RPMI8226 (cell line): Measurements from ENCODE around the gene WNT5A.

ENCODE experiments used
- DNase-seq: peaks from one replicate; pipeline ENCODE4 v3.0.0-alpha.2; 2015

The WNT5A gene

DNA sequence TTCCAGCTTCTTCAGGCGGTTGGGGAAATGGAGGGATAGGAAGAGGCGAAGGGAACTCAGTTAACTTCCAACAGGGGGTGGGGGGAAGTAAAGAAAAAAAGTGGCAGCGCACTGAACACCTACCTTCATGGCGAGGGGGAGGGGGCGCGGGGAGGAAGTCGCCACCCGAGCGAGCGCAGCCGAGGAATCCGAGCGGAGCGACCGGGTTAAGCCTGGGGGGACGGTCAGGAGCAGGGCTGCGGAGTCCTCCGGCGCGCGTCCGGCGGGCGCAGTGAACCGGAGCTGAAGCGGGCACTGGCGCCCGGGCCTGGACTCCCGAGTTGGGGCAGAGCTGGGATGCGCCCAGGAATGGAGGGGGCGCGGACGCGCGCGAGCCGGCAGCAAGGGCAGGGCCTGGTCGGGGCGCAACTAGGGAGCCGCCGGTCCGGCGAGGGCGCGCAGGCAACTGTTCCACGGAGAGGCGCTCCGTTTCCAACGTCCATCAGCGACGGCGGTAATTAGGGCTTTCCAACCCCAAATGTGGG is at the start of gene WNT5A:
Gene WNT5A, minus strand, starts transcription at position 450 of the 524 bp plus-strand sequence. Its CDS starts 321 bp downstream, at position 129.
- DNase-seq, result peak; percentile 32

DNA sequence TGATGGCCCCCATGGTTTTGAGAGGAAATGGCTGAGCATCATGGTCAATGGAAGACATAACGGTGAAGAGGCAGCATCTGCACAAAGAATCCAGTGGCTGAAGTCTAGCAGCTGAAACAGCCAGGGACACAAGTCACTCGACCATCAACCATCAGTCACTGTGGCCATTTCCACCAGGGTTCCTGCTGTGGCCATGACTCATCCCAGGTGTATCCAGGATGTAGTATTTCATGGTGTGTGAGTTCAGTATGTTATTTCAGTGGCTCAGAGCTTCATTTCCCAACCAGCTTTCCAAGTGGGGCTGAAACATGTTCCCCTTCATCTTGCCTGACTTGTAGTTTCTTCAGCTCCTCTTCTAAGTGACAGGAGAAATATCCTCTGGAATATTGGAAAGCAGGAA is 47.8 kb upstream of the WNT5A start:
- no peak for DNase-seq

DNA sequence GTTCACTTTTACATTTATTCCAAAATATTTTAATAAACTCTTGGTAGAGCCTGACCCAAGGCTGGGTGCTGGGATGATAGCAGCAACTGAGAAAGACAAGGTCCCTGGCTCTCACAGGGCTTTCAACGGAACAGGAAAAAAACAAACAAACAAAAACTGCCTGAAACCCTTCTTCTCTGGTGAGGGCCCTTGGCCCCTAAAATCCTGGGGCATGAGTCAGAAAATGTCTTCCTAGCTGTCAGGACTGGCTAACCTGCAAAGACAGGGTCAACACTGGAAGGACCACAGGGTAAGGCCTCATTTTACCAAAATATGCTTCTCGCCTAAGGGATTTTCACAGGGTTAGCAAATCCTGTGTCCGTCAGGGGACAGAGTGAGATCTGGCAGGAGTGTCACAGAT is 45.7 kb upstream of the WNT5A start:
- no peak for DNase-seq

DNA sequence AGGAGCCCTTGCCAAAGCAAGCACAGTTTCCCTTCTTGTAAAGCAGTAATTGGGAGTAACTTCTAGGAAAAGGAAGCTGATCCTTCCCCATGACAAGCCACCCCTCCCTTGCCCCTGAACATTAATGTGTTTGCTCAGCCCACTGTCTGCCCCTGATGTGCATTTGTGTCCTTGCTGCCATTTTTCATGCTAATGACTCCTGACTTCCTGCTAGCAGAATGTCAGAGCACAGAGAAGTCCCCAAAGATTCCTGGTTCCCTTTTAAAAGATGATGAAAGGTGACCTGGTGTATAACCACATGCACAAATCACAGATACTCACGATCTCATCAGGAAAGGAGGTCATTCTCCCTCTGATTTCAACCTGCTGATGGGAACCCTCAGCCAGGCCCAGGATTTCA is 44.2 kb upstream of the WNT5A start:
- no peak for DNase-seq

DNA sequence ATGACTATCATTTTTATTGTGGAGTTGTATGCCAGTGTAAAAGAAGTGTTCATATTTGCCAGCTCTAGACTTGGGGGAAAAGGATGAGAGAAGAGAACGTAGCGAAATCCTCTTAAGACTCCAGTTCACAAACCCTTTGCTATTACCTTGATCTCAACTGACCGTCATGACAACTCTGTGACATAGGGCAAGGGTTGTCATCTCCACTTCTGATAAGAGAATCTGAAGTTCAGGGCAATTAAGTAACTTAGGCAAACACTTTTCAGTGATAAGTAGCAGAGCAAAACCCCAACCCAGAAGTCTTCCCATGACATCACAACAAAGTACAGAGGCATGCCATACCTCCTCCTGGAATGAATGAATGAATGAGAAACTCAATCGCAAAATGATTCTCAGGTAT is 40.3 kb upstream of the WNT5A start:
- no peak for DNase-seq

DNA sequence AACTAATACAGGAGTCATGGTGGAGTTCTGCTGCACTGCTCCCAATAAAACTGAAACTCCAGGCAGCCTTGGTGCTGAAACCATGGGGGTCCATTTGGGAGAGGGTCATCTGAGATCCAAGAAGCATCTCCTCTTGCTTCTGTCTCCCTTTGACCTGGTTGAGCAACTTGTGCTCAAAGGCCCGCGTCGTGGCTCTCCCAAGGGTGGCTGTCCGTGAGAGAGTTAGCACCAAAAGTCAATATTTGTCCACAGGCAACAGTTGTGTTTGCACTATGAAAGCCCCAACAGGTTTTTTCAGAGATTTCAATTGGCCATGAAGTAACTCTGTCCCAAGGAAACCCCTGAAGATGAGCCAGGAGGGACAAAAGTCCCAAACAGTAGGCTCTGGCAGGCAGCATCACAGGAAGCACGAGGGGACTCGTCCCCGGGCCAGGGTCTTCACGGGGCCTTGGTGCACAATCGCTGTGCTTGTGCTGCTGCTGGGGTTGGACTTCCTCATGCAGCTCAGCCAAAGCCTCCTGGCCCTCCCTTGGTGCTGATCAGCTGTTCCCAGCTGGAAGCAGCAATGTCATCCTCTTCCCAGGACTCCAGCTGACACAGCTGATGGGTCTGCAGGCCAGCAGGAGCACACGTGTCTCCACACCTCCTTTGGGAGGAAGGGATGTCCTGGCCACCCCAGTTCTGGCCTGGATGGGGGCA is 39.4 kb upstream of the WNT5A start:
- DNase-seq, result no peak

GRCh38 chr3:55525436-55525835 is 38.3 kb upstream of the WNT5A start:
- no peak for DNase-seq

DNA sequence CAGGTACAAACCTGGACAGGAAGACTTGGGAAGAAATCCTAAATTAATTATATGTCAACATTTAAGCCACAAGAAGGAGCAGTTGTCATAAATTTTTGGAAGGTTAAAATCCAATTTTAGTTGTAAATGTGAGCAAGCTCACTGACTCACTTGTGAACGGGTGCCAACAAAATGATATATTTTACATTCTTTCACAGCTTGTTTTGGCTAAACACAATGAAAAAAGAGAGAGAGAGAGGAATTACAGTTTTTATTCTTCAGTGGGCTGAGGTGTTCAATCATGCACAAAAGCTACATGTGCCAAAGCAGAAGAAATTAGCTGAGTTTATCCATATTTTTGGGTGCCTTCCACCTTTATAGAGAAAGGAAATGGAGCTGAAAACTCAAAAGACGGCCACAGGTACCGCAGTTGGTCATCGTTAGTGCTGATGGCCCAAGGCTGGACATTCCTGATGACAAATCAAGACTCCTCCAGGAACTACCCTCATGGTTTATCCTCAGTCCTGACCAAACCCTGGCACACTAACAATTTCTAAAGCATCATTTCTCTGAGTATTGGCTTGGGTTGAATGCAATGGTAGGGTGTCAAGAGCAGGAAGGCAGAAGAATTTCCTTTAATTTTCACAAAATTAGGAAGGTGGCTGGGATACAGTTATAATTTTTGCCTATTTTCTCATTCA is 37.6 kb upstream of the WNT5A start:
- DNase-seq, result no peak

DNA sequence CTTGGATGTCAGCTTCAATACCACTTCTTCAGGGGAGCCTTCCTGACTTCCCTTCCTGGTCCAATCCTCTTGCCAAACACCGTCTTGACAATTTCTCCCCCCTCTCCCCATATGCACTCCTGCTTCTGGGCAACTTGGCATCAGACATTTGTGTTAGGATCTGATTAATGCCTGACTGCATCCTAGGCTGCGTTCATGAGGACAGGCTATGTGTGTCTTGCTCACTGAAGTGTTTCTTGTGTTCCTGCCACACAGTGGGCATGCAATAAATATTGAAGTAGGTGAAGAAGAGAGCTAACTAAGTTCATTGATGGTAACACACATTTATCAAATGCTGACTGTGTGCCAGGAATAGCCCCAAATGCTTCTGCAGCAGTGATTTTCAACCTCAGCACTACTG is 36.4 kb upstream of the WNT5A start:
- DNase-seq, result no peak

DNA sequence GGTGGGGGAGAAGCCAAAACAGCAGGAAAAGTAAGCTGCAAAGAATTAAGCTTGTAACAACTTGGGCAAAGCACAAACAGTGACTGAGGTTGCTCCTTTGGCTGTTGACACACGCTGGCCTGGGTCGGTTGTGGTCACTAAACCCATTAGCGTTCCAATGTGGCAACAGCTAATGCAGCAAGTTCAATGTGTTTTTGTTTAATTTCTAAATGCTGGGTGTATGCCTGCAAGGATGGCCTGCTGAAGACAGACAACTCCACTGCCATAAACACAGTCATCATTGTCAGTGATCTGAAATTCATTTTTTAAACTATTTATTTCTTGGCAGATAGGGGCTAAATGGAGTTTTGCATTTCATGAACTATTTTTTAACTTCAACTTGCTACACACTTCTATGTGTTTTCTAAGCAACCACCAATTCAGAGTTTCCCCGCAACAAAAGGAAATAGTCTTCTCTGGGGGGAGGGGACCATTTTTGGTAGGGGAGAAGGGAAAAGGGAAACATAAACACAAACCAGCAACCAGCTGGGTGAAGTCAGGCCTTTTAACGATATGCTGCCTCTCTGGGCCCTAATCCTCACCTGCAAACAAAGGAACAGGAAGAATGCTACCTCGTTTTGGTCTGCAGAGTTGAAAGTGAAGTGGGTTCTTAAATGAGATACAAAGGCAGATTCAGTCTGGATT is 34.8 kb upstream of the WNT5A start:
- DNase-seq, result peak; percentile 9

- no peak for DNase-seq
Observed at GRCh38 chr3:55521064-55521737, 34.1 kb upstream of the WNT5A start.

DNA sequence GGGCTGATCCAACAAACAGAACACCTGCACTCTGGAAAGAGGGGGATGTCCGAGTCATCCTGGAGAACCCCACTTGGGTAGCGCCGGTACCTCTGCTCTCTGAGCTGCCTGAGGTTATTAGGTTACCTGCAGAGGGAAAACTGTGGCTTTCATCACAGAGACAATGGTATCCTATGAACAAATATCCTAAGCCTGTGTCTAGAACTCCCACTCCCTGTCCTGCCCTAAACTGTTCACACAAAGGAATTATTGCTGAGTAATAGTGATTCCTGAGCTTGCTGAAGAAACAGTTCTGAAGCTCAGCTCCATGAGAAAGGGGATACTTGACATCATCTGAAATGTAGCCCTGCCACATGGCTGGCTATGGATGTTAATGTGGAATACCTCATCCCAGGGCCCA is 31.9 kb upstream of the WNT5A start:
- no peak for DNase-seq

DNA sequence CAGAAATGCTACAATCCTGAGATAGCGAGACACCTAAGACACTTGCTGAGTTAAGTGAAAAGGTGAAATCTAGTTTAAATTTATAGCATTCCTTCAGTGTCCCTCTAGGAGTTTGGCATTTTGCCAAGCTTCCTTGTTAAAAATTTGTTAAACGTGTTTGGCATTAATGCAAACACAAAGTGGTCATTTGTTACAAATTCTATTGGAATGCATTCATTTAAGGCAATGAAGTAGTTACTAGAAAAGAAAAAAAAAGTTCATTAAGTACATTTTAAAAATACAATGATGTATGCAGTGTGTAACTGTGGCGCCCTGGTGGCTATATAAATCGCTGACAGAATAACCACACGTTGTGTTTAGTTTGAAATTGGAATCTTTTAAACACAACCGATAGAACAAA is 31.3 kb upstream of the WNT5A start:
- no peak for DNase-seq

DNA sequence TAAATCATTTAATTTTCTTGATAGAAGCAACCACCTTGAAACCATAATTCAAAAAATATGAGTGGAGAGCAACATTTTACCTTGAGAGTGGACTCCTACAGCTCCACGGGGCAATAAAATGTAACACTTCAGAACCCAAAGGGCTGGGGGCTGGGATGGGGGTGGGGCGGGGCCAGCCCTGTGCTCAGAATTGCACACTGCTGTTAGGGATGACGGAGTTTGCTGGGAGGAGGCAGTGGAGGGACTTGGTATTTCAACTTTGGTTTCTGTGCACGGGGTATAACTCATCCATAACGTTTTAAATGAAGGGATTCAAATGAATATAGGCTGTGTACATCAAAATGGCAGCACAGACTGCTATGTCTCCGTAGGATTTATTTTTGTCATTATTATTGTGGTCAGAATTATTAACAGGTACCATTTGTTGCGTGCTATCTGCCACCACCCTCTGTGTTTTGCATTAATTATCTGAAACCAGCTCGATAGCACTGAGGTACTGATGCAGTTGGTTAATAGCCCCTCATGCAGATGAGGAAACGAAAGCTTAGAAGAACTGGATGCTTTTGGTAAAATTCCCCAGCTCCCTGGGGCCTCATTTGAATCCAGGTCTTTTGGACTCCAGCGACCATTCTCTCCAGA is 29.4 kb upstream of the WNT5A start:
- DNase-seq, result no peak

- no peak for DNase-seq
Observed at GRCh38 chr3:55515550-55516246, 28.6 kb upstream of the WNT5A start.

- DNase-seq, result no peak
Observed at GRCh38 chr3:55514962-55515361, 27.9 kb upstream of the WNT5A start.

GRCh38 chr3:55512571-55513343 is 25.7 kb upstream of the WNT5A start:
- DNase-seq, result no peak

DNA sequence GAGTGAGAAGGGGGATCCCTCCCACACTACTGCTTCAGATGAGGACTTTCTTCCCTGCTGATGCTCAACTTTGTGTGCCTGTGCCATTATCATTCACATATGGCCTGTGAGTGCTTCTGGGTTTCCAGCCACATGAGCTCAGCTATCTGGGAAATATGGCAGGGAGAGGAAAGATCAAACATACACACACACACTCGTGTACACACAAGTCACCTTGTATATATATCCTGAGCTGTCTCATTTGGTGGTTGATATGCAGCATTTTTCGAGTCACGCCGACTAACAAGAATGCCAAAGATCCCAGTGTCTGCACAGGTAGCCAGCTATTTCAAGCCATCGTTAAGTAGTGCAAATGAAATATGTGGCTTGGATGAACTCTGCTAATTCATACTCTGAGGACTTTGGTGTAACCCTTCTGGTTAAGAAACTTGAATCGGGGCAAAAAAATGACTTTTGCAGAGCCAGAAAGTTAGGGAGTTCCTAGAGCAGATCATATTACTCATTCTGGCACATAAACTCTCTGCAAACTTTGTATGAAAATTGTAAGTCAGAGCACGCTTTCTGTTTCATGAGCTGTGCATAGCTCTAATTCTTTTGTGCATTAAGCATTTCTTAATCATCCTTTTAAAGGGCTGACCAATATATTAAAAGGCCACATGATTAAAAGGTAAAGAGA is 24.9 kb upstream of the WNT5A start:
- DNase-seq, result no peak

DNA sequence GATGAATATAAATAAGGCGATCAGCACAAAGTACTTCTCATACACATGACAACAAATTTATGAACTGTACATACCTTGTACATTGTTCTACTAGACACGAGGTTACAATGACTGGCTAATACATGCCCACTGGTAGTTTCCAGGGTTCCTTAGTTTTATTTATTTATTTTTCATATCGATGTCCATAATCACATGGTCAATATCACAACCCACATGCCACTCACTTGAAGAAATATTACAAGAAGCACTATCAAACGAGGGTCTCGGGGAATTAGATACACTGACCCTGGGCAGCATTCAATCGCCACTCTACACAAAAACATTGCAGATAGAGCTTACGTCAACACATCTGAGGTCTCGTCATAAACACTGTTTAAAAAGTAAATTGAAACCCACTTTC is 21.2 kb upstream of the WNT5A start:
- DNase-seq, result no peak

- no peak for DNase-seq
Observed at GRCh38 chr3:55507808-55508207, 20.7 kb upstream of the WNT5A start.

DNA sequence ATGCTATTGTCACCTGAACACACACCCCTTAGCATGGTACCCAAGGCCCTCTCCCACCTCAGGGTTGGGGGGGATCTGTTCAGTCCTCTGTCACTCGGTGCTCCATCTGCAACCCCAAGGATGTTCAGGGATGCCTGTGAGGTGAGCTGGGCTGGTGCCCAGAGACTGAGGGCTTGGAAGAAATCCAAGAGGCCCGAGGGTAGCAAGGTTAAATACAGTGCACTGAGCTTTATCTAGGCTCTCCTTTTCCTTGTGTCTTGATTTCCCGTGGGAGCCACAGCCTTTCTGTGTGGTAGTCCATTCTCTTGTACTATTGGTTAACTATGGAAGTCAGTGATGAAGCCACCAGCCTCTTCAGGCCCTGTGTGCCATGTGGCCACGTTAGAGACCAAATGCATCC is 18.7 kb upstream of the WNT5A start:
- DNase-seq, result peak; percentile 19
